ENCODE measurements around the gene RDH16. TPM values are rescaled to one million over a fixed set of nuclear protein-coding genes. Genes with fewer than 3 reads are reported as not detected.

The RDH16 gene, protein sequence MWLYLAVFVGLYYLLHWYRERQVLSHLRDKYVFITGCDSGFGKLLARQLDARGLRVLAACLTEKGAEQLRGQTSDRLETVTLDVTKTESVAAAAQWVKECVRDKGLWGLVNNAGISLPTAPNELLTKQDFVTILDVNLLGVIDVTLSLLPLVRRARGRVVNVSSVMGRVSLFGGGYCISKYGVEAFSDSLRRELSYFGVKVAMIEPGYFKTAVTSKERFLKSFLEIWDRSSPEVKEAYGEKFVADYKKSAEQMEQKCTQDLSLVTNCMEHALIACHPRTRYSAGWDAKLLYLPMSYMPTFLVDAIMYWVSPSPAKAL
- total RNA-seq (2014; rRNA removed; shearing (Covaris generic); ENCODE audit: low replicate concordance): not detected in 2 replicates

DNA sequence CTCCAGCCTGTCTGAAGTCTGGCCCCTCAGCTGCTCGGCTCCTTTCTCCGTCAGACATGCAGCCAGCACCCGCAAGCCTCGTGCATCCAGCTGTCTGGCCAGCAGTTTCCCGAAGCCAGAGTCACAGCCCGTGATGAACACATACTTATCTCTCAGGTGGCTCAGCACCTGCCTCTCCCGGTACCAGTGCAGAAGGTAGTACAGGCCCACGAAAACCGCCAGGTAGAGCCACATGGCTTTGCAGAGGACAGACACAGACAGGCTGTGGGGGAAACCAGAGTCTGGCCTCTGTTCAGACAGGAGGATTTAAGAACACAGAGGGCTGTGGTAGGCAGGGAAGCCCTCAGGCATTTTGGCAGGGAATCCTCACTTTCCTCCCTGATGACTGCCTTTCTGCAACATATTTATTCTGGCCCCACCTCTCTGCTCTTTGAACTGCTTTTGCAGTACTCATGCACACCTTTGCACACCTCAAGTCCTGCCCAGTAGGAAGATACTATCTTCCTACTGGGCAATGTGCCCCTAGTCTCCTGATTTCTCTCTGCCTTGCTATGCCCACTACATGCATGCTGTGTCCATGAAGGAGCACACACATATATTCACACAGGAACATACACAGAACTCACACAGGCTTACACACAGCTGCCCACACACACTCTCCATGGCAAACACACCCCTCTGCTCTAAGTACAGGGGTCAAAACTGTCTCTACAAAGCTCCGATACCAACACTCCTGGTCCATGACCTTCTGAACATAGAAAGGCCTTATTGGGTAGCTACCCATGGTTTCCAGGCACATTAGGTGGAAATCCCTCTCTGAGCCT is at the start of gene RDH16:
TSS of gene RDH16 (minus strand) at position 380 of the 824 bp plus-strand sequence. CDS start at position 234, 146 bp downstream.
- in situ Hi-C loops (cut with HindIII; ENCODE audit: low pct_unique_long_range_greater_than_20kb, low sequenced_read_pairs): no loop called here
- no peak for DNase-seq (ENCODE audit: low read depth)

DNA sequence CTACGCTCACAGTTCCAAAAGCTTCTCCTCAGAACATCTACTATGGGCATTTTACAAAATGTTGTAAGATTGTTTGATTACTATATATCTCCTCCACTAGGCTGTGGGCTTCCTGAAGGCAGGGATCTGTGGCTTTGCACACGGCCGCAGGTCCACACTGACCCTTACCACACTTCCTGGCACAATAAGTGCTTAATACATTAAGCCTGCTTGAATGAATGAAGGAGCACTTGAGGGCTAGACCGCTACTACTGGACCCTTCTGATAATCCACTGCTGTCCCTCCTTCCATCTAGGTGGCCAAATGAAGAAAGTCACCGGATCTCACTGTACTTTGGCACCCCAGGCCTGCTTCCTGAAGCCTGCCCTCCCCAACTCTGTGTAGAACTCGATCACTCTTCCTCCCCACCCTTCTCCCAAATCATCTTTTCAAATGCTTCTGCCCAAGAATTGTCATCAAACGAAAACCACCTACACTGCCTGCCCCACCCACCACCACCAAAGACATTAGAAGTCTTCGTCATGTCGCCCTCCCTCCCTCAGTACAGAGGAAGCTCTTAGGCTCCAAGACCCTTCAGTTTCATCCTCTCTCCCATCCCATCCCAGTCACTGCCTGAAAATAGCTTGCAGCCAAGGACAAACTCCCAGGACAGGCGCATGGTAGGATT is 49.5 kb upstream of the RDH16 start:
- in situ Hi-C loops (cut with HindIII; ENCODE audit: low pct_unique_long_range_greater_than_20kb, low sequenced_read_pairs): no loop called here
- peak; percentile 34 for DNase-seq (ENCODE audit: low read depth)

DNA sequence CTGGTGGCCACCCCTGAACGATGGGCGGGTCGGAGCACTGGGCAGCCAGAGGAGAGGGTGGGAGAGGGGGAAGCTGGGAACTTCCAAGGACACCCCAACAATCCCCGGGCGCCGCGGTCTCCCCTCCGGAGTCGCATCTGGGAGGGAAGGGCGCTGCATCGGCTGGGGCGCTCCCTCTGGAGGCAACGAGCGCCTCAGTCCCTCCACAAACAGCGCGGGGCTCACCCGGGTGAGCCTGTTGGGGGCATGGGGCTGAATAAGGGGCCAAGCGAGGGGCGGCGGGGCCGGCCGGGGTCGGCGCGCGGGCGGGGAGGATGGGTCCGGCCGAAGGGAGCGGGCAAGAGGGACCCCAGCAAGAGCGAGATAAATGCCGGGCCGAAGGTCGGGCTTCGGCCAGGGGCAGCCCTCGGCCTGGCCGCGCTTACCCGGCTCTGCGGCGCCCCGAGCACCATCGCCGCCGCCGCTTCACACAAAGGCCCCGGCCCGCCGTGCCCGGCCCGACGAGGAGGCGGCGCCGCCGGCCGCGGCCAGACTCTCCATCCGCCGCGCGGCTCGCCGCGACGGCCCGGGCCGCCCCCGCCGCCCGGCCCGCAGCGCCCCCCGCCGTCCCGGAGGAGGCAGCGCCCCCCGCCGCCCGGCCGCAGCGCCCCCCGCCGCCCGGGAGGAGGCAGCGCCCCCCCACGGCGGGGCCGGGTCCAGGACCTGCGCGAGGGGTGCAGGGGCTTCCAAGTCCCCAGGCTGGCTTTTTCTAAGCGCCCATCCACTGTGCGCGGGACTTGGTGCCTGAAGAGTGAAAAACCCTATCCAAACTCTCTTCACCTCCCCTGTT is 48.8 kb upstream of the RDH16 start, which contains the start of gene ZBTB39:
TSS of gene ZBTB39 (minus strand) at position 567 of the 829 bp plus-strand sequence. CDS start 1,629 bp downstream, outside the sequence.
- peak; percentile 37 for DNase-seq (ENCODE audit: low read depth)
- in situ Hi-C loops (cut with HindIII; ENCODE audit: low pct_unique_long_range_greater_than_20kb, low sequenced_read_pairs): no loop called here

DNA sequence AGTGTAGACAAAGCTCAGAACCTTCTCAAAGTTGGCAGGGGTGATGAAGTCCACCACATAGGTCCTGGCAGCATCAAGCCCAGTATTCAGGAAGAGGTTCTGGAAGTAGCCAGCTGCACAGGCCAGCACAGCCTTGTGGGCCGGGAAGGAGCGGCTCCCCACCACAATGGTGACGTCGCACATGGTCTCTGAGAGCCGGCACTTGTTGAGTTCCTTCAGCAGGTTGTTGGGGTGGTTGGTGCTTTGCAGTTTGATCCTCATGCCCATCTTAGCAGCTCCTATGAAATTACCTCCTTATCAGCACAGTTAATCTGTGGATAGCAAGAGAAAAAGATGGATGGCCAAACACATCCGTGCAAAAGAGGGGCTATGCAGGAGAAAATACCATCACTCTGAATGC is 47.2 kb upstream of the RDH16 start:
- in situ Hi-C loops (cut with HindIII; ENCODE audit: low pct_unique_long_range_greater_than_20kb, low sequenced_read_pairs): no loop called here

DNA sequence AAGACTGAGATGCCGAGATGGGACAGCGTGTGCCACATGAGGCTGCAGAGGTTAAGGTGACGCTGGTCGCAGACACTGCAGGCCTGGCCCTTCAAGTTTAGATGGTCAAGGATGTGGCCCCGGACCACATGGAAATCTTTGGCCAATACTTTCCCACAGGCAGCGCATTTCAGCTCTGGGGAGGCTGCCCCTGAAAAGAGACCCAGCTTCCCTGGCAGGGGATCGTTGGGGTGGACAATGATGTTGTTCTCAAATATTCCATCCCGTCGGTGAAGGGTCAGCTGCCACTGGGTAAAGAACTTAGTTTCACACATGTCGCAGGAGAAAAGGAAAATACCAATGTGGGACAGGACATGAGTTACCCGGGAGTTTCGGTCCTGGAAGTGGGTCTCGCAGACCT is 46.0 kb upstream of the RDH16 start:
- in situ Hi-C loops (cut with HindIII; ENCODE audit: low pct_unique_long_range_greater_than_20kb, low sequenced_read_pairs): no loop called here
- DNase-seq (ENCODE audit: low read depth): no peak

More for the DNA sequence above, 47.2 kb upstream of the RDH16 start:
- DNase-seq (ENCODE audit: low read depth): no peak

DNA sequence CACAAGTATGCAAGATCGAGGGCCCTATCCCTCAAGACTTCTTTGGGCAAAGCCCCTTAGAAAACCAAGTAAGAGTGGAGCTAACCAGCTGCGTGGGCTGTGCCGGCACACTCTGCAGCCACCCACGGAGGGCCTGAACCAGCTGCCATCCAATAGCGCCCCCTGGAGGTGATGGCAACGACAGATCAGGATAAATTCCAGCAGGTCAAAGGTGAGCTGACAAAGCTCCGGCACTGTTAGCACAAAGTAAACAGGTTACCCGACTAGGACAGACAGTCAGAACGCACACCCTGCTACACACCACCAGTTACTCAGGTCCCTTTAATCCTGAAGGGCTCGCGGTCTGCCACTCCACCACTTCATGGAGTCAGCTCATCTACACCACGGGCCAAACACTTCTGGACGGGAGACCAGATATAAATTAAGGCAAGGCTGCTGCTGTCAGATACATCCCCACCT is 44.1 kb upstream of the RDH16 start:
- peak; percentile 31 for DNase-seq (ENCODE audit: low read depth)
- in situ Hi-C loops (cut with HindIII; ENCODE audit: low pct_unique_long_range_greater_than_20kb, low sequenced_read_pairs): no loop called here

DNA sequence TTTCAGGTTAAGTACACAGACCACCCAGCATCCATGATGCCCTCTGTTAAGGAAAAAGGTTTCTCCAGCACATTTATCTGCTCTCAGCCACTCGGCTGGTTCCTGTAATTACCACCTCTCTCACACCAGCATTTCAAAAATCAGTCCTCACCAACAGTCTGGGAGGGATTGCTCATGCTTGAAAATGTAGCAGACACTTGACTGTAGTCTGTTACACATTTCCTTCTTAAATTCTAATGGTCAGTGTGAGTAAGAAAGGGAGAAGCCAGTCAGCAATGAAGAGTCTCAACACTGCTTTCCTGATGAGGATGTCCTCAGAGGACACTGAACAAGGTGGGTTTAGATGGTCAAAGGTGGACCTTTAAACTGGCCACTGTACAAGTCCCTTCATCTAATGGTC is 43.0 kb upstream of the RDH16 start:
- no peak for DNase-seq (ENCODE audit: low read depth)
- in situ Hi-C loops (cut with HindIII; ENCODE audit: low pct_unique_long_range_greater_than_20kb, low sequenced_read_pairs): no loop called here

DNA sequence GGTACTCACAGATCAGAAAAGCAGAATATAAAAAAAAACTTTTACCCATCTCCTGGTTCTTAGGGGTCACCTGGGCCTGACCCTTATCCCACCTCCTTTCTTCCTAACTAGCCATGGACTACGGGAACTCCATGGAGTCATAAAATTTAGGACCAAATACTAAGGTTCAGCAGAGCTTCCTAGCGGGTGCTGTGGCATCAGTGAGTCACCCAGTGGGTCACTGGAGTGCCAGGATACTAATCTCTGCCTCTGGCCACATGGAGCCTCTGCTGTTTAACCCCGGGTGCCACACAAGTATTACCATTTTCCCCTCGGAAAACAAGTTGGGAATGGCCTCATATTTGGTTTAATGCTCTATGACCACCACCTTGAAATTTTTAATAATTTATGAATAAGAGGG is 42.0 kb upstream of the RDH16 start:
- no peak for DNase-seq (ENCODE audit: low read depth)
- in situ Hi-C loops (cut with HindIII; ENCODE audit: low pct_unique_long_range_greater_than_20kb, low sequenced_read_pairs): no loop called here

DNA sequence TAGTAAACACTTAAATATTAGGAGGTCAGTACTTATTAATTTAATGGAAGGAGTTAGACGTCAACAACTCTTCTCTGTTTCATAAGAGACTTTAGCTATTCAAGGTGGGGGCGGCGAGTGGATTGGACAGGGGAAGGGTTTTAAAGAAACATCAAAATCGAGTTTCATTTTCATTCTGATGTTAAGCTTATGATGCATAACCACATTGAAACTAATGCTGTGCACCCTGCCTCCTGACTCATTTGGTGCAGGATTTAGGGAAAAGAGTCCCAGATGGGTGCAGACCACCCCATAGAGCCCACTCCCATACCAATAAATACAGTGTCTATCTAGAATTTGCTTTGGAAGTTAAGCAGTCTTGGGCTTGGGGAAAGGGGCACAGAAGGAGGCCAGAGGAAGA is 41.6 kb upstream of the RDH16 start:
- no peak for DNase-seq (ENCODE audit: low read depth)
- in situ Hi-C loops (cut with HindIII; ENCODE audit: low pct_unique_long_range_greater_than_20kb, low sequenced_read_pairs): no loop called here

DNA sequence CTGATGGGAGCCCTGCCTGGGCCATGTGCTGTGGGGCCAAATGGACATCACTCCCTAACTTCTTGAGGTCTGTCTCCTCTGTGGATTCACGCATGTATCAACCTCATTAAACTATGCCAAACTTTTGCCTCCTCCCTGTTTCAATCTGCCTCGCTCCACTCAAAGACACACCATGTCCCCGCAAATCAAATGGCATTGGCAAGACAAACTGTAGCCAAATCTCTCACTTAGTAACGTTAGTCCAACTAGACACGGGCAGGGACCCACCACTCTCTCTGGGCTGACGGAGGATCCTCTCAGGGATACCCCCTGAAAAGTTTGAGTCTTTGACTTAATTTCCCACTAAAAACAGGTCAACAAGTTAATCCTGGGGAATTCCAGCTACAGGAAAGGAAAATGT is 40.9 kb upstream of the RDH16 start:
- no peak for DNase-seq (ENCODE audit: low read depth)
- in situ Hi-C loops (cut with HindIII; ENCODE audit: low pct_unique_long_range_greater_than_20kb, low sequenced_read_pairs): no loop called here

DNA sequence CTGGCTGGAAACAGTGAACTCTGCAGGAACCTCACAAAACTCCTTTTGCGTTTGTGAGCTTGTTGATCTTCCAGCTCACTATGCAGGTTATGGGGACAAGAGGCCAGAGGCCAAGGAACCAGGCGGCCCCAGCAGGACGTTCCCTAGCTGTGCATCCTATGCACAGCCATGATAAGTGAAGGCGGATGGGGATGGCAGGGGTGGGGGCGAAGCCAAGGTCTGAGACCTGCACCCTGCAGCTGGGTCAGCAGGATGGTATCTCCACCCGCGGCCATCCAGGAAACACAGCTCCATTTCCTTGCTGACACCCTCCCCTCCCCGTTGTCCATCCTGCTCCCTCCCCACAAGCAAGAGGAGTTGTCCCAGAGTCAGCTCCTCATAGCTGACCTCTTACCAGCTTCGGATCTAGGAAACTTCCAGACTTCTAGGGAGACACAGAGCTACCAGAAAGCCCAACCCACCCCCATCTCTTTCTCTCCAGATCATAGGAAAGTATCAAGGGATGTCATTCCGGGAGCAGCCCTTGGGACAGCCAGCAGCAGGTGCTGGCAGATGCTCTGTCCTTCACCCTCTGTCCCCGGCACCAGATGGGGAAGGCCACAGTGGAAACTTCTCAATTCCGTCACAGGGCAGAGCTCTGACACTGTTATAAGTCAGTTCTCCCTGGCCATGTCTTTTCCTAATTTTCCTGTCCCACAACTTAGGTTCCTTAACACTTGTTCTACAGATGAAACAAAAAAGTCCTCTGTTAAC is 39.6 kb upstream of the RDH16 start:
- DNase-seq (ENCODE audit: low read depth): no peak
- in situ Hi-C loops (cut with HindIII; ENCODE audit: low pct_unique_long_range_greater_than_20kb, low sequenced_read_pairs): no loop called here

DNA sequence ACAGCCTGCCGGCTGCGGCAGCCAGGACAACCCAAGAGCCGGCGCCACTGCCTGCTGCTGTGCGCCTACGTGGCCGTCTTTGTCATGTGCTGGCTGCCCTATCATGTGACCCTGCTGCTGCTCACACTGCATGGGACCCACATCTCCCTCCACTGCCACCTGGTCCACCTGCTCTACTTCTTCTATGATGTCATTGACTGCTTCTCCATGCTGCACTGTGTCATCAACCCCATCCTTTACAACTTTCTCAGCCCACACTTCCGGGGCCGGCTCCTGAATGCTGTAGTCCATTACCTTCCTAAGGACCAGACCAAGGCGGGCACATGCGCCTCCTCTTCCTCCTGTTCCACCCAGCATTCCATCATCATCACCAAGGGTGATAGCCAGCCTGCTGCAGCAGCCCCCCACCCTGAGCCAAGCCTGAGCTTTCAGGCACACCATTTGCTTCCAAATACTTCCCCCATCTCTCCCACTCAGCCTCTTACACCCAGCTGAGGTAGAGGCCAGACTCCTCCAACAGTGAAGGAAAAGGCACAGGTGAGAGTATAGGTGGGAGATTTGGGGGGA is 38.6 kb upstream of the RDH16 start:
- DNase-seq (ENCODE audit: low read depth): no peak
- in situ Hi-C loops (cut with HindIII; ENCODE audit: low pct_unique_long_range_greater_than_20kb, low sequenced_read_pairs): no loop called here

DNA sequence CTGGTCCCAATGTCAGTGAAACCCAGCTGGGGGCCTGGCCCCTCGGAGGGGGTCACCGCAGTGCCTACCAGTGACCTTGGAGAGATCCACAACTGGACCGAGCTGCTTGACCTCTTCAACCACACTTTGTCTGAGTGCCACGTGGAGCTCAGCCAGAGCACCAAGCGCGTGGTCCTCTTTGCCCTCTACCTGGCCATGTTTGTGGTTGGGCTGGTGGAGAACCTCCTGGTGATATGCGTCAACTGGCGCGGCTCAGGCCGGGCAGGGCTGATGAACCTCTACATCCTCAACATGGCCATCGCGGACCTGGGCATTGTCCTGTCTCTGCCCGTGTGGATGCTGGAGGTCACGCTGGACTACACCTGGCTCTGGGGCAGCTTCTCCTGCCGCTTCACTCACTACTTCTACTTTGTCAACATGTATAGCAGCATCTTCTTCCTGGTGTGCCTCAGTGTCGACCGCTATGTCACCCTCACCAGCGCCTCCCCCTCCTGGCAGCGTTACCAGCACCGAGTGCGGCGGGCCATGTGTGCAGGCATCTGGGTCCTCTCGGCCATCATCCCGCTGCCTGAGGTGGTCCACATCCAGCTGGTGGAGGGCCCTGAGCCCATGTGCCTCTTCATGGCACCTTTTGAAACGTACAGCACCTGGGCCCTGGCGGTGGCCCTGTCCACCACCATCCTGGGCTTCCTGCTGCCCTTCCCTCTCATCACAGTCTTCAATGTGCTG is 38.0 kb upstream of the RDH16 start:
- in situ Hi-C loops (cut with HindIII; ENCODE audit: low pct_unique_long_range_greater_than_20kb, low sequenced_read_pairs): no loop called here
- no peak for DNase-seq (ENCODE audit: low read depth)

DNA sequence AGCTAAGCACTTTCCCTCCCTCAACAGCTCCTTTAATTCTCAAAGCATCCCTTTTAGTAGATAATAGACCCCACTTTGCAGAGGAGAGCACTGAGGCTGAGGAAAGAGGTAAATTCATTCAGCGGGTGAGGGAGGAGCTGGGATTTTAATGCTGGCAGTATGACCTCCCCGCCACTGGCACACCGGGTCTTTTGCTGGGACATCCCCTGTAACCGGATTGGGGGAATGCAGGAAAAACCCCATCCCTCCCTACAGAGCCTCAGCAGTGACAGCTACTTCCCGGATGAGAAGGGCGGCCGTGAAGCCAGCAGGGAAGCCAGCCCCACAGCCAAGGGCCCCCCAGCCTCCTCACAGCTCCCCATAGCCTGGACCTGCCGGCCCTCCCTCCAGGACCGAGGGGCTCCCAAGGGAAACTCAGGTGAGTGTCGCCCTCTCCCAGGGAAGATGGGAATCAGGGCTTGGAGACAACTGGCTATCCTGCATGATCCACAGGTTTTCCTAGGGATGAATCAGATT is 36.9 kb upstream of the RDH16 start:
- DNase-seq (ENCODE audit: low read depth): no peak
- in situ Hi-C loops (cut with HindIII; ENCODE audit: low pct_unique_long_range_greater_than_20kb, low sequenced_read_pairs): no loop called here

DNA sequence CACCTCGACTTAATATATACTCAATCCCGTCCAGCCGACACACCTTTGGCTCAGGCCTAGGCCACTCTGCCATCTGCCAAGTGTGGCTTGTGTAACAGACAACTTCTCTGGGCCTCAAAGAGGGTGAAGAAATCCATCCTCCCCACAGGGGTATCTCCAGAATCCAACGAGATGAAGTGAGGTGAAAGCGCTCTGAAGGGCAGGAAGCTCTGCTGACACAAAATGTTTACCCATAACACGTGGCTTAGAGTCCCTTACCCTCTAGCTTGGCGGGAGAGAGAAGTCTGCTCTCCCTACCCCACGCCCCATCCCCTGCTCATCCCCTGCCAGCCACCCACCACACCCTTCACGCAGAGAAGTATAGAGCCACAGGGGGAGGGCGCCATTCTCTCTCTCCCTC is 35.9 kb upstream of the RDH16 start:
- in situ Hi-C loops (cut with HindIII; ENCODE audit: low pct_unique_long_range_greater_than_20kb, low sequenced_read_pairs): no loop called here
- DNase-seq (ENCODE audit: low read depth): no peak
